GM04504 (cell line): ENCODE results near the gene SNCAIP.

Experiments used
- DNase-seq: peaks from one replicate; pipeline ENCODE4 v3.0.0-alpha.2; 2012; ENCODE audit warnings: low read depth

SNCAIP gene

DNA sequence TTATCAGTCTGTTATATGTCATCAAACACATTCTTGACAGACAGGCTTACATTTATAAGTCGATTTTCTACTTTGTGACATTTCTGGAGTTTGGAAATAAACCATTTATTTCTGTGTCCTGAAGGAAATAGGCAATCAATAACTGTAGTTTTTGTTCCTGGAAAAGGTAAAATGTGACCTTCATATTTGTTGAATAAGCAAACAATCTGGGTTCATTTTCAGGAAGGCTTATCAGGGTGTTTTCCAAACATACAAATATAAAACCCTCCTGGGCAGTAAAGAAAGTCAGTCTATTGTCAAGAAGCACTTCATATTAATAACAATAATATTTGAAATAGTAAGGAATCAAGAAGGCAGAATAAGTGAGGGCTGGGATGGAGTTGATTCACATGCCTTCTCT is 195.0 kb downstream of the SNCAIP start:
- DNase-seq = no peak

DNA sequence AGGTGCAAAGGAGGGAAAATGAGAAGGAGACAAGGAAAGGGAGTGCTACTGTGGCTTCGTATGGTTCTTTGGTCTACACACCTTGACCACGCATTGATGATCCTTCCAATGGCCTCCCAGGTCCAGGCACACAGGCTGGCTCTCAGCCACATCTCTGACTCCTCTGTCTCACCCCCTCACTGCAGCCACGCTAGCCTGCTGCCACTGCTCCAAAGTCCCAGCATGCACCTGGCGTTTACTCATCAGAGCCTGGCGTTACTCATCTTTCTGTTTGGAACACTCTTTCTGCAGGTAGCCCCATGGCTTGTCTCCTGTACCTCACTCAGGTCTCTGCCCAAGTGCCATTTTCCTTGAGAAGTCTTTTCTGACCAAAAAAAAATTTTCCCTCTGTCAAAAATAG is 195.5 kb downstream of the SNCAIP start:
- no peak for DNase-seq

GRCh38 chr5:122508623-122509022 is 196.6 kb downstream of the SNCAIP start:
- DNase-seq = no peak
